Medulla oblongata (tissue), 1 donor: ENCODE data around the gene CCSER1.
"Not testable (repeated sequence)": the region's sequence is repeated elsewhere in the genome, so short reads cannot be mapped to it uniquely, and the experiment has no call there.

Experiments
- DNase-seq: peaks from one replicate; pipeline ENCODE4 v3.0.0-alpha.2; 2015; ENCODE audit errors: extremely low spot score

CCSER1 gene

DNA sequence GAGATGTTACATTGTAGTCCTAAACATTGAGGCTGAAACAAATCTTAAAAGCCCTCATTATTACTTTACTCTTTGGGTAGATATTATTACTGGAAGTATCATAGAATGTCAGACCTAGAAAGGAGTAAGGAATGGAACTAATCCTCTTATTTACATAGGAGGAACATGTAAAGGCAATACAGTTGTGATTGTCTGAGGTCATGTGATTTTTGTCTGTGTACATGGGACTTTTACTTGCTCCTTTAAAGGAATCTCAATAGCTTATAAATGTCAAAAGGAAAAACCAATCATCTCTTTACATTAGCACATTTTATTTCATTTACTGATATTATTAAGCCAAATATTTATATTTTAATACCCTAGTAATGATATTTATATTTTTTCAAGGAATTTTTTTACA is 568.2 kb downstream of the CCSER1 start:
- DNase-seq: no peak

DNA sequence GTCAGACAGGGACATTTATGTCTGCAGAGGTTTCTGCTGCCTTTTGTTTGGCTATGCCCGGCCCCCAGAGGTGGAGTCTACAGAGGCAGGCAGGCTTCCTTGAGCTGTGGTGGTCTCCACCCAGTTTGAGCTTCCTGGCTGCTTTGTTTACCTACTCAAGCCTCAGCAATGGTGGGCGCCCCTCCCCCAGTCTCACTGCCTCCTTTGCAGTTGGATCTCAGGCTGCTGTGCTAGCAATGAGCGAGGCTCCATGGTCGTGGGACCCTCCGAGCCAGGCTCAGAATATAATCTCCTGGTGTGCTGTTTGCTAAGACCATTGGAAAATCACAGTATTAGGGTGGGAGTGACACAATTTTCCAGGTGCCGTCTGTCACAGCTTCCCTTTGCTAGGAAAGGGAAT is 578.3 kb downstream of the CCSER1 start:
- DNase-seq: not testable (repeated sequence)

DNA sequence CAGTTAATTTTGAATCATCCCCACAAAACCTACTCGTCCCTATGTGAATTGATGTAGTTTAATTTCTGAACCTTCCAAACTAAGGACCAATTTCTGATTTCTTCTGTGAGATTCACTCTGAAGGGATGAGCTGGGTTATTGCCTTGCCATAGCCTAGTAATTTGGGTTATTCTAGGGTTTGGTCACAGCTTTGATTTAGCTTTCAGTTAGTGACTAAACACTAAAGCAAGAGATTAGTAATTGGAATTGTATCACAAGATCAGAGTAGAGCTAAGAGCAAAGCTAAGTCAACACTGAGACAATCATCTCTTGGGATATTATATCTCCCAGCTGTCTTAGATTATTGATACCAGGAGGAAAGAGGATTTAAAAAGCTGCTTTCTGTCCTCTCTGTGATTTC is 588.0 kb downstream of the CCSER1 start:
- DNase-seq: no peak

DNA sequence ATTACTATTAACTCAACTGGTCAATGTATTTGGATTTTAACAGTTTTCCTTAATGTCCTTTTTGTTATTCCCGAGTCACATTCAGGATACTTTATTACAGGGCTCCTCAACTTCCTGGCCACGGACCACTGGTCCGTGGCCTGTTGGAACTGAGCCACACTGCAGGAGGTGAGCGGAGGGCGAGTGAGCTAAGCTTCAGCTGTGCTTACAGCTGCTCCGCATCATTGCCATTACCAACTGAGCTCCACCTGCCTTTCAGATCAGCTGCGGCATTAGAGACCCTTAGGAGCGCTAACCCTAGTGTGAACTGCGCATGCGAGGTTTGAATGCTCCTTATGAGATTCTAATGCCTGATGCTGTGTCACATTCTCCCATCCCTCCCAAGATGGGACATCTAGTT is 591.7 kb downstream of the CCSER1 start:
- DNase-seq: no peak

DNA sequence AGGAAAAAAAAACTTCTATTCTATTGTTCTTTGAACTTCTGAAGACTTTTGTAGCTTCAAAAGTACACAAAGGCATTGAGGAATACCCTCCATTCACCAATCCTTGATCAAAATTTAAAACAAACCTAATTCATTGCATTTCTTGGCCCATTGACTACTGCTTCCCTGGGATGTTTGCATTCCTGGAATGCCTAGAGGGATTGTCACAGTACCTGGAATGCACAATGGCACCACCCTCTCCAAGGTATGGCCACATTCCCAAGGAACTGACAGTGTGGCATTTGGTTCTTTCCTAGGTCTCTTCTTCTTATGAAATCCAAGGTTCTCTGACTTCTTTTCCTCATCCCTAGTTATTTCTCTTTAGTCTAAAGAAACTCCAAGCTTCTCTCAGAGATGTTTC is 600.7 kb downstream of the CCSER1 start:
- no peak for DNase-seq

DNA sequence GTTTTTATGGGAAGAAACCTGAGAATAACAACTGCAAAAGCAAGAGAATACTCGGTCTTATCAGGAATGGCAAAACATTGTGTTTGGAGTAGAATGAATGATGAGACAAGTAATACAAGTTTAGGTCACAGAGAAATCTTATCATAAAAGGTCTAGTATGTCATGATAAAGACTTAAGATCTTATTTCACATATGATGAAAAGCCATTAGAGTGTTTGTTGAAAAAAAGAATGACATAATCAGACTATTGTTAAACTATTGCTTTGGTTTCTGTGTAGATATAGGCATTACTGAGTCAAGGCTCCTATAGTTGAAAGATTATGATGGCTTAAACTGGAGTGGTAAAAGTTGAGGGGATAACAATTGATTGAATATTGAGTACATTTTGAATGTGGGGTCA is 603.6 kb downstream of the CCSER1 start:
- no peak for DNase-seq

DNA sequence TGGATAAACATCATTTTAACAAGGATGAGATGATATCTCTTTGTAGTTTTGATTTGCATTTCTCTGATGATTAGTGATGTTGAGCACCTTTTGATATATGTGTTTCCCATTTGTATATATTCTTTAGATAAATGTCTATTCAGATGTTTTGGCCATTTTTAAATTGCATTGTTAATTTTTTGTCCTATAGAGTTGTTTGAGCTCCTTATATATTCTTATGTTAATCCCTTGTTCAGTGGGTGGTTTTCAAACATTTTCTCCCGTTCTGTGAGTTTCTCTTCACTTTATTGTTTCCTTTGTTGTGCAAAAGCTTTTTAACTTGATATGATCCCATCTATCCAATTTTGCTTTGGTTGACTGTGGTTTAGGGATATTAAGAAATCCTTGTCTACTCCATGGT is 606.0 kb downstream of the CCSER1 start:
- no peak for DNase-seq

DNA sequence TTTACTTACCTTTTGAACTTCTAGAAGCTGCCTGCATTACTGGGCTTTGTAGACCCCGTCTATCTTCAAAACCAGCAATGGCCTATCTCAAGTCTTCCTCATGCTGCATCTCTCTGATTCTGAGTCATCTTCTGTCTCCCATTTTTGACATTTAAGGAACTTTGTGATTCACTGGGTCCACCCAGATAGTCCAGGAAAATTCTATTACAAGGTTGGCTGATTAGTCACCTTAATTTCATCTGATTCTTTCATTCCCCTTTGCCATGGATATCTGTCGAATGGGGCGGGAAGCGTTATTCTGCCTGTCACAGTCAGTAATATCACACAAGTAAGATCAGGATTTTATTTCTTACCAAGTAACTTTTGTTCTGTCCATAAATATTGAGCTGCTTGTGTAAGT is 618.0 kb downstream of the CCSER1 start:
- no peak for DNase-seq

DNA sequence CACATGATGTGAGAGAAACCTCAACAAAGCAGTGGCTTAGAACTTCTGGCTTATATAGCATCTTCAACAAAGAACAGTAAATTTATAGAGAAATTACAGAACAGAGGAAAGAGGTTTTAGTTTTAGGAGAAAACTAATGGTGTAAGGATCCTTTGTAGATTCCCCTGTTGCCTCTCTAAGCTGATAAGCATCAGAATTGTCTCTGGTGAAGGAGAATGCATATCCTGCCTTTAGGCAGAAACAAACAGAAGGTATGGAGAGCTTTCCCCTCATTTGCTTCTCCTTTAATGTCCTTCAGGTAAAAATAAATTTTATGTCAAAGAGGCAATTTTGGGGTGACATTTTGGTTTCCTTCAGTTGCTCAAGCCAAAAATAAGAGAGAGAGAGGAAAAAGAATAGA is 625.9 kb downstream of the CCSER1 start:
- DNase-seq: no peak

DNA sequence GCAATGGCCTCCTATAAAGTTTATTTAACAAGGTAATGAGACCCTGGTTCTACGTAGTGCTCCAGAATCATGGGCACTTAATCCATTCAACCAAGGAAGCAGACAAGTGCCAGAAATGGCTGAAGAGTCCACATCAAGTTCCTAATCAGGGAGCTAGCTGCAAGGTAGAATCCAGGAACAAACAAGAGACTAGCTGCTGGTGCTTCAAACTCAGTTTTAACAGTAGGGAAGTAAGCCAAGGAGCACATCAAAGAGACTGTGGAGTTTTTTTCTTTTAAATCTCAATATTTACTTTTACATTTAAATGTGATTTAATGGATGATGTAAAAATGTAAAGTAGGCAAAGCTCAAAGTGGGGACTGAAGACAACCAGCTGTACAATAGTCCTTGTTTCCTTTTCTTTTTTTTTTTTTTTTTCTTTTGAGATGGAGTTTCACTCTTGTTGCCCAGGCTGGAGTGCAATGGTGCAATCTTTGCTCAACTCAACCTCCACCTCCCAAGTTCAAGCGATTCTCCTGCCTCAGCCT is 630.4 kb downstream of the CCSER1 start:
- no peak for DNase-seq

DNA sequence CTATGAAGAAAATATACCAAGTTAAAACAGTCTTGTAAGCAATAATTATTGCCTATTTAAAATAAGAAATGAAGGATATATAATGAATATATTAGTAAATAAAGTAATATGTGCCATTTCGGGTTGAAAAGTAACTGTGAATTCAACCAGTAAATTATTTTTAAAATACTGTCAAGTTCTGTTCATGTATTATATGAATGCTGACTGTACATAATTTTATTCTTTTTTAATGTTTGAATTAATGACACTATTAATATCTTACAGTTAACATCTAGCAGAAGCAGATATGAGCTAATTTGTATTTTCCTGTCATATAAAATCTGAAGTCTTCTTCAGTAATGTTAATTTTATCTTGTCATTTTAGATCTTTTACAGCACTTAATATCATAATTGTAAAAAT is 632.9 kb downstream of the CCSER1 start:
- no peak for DNase-seq

DNA sequence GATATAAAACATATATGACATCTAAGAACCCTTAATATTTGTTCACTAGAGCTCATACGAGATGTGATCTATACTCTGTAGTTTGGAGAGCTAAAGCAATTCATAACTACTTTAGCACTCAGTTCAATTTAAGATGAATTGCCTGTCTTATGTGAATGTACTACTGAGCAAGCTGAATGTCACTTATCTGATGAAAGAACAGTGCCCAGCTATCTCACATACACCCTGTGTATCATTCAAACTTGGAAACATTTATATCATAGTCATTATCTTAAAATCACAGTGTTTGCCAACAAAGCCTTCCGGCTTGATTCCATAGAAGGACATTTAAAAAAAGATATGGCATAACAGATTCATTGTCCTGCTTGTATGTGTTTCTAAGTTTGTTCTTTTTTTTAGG is 639.6 kb downstream of the CCSER1 start:
- DNase-seq: no peak

DNA sequence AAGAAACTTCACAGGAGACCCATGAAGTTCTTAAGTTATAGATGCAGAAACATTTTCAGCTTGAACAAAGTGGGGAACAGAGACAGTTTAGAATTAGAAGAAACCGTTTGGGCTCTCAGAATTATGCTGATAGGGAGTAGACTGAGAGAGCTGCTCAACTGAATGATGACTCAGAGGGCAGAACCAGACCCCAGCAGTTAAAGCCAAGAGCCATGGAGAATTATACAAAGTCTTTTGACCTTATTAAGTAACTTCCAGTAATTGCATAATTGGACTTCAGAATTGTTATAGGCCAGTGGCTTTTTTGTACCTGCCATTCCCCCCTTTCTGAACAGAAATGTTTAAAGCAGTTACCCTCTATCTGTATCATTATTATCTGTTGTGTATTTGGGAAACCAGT is 642.1 kb downstream of the CCSER1 start:
- DNase-seq: no peak

DNA sequence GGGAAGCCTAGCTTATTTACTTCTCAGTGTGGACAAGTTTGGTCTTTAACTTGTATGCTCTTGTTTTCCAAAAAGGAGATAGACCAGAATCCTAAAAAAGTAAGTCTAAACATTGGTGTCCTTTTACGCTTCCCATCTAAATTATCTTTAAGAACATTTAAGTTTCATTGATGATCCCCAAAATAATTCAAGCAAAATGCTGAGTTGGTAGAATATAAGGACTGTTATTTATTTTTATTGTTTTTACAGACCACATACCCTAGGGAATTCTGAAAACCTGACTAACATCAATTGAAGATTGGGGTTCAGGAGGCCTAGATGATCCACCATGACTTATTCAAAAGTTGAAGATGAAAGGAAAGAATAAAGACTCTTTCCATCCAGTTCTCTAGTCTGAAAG is 653.0 kb downstream of the CCSER1 start:
- no peak for DNase-seq

DNA sequence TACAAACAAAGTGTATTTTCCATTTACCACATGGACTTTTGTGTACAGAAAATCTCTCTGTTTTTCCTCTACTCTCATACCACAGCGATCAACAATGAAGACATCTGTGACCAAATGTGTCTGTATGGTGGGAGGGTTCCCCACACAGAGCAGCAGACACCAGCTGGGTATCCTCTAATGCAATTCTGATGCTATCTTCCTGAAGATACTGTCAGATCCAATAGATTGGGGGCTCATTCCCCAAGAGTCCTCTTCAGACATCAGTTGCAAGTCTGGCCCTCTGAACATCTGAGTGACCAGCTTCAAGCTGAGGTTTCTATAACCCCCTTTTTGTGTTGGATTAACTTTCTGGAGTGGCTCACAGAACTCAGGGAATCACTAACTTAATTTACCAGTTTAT is 659.4 kb downstream of the CCSER1 start:
- no peak for DNase-seq

DNA sequence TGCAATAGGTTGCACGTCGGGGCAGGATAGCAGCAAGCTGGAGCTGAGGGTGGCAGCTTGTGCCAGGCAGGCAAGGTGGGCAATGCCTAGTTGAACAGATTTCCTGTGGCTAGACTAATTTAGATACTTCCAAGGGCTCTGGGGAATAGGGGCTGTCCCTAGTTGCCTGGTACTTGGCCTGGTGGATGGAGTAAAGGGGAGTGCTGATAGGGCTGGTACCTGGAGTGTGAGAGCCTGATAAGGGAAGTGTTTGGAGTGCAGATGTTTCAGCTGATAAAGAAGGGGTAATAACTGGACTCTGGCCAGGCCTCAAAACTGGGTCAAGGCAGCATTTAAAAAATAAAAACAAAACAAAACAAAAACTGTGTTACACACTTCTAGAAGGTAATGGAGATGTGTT is 665.5 kb downstream of the CCSER1 start:
- no peak for DNase-seq

DNA sequence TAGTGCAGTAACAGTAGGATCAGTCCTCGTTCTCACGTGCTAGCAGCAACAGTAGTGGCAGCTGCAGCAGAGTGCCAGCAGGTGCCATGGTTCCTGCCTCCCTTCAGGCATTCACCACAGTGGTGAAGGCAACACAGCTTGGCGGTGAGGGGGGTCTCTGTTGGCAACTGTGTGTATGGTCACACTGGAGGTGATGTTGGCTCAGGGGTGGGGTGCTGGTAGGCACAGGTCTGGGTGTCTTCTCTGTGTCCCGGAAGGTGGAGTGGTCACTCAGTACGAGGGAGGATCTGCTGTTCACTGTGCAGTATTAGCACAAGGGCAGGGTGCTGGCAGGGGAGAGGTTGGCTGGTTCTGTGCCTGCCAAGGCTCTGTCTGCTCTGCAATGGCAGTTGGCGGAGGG is 671.8 kb downstream of the CCSER1 start:
- no peak for DNase-seq

DNA sequence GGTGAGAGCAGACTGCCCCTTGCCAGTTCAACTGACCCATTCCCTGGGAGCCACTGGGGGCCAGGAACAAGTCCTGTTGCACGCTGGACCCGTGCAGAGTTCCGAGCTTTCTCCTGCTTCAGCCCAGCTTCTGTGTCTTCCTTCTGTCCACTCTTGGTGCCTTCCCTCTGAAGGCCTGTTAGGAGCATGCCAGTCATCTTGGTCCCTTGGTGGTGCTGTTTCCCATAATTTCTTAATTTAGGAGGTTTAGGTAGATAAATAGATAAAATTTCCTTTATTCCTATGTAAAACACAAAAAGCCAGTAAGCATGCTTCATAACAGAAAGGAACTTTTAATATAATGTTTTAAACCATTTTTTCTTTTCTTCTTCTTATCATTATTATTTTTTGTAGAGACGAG is 672.7 kb downstream of the CCSER1 start:
- DNase-seq: no peak

DNA sequence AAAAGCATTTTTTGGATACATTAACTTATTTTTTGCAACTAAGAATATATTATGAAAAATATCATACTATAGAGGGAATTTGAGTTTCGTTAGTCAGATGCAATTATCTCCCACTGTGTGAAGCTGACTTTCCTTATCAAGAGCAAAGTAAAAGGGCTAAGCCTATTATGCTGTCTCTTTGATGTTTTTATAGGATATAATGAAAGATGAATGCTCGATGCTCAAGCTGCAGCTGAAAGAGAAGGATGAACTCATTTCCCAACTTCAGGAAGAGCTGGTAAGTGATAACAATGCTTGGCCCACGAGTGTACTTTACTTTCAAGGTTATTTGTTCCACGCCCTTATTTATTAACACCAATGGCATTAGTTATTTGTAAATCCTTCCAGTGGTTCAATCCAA is 688.4 kb downstream of the CCSER1 start:
- DNase-seq: no peak

DNA sequence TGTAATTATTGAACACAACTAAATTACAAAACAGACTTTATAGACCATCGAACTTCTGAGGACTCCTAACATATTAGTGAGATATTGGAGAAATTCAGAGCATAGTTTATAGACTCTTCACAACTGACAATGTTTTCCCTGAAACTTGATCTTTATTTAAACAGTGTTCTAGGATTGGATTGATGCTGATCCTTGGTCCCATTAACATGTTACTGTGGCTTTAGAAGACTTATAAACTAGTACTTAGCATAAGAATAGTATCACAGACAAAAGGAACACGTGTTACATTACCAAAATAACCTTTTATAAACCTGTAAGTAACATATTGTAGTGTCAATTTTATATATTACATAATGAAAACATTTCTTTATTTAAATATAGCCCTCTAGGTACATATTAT is 689.6 kb downstream of the CCSER1 start:
- no peak for DNase-seq

DNA sequence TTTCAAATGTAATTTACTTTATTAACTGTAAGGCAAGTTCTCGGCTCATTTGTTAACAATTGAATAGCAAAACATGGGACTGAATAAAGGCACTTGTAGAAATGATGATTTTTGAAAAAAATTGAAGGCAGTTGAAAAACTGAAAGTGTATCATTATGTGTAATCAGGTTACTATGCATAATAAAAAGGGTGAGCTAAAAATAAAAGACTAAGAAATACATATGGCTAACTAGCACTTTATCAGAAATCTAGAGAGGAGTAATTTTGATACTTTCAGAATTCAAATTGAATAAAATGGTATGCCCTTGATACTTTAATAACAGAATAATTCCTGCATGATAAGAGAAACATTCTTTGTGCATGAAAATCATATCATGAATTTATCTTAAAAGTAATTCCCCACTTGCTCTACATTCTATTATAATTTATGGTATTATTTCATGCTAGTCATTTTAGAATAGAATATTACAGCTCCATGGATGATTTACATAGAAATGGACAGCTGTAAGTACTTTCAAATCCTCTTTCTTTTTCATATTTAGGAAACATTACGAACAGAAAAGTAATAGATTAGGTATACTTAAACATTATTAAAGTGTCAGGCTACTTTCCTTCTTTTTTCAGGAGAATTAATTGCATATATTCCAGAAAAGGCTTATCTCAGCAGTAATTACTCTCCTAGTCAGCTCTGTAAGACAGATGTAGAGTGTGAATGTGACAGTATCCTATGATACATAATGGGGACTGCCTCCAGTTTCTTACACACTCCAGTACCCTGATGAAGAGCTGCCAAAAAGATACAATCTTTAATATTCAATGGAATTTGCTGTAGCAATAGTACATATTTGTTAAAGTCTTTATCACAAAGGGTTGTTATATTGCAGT is 697.3 kb downstream of the CCSER1 start:
- no peak for DNase-seq

DNA sequence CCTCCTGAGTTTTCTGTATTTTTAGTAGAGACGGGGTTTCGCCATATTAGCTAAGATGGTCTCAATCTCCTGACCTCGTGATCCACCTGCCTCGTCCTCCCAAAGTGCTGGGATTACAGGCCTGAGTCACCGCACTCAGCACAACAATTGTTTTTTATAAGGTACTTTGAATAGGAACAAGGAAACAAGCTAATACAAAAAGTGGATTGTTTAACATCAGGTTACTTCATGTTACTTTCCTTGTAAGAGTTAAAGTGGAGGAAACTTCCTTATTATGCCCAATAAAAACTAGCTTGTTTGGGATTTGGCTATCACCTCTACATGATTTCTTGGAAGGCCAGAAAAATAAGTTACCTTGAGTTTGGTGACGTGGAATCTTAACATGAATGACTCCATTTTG is 698.7 kb downstream of the CCSER1 start:
- no peak for DNase-seq

DNA sequence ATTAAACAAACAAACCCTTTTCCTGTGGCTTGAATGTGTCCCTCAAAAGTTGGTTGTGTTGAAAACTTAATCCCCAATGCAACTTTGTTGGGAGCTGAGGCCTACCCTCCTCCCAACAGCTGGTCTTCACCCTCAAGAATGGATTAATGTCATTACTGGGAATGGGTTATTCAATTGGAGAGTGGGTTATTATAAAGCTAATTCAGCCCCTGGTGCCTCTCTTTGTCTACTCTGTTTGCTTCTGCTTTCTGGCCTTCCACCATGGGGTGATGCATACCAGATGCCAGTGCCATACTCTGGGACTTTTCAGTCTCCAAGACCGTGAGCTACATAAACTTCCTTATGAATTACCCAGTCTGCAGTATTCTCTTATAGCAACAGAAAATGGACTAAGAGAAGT is 706.5 kb downstream of the CCSER1 start:
- DNase-seq: no peak

DNA sequence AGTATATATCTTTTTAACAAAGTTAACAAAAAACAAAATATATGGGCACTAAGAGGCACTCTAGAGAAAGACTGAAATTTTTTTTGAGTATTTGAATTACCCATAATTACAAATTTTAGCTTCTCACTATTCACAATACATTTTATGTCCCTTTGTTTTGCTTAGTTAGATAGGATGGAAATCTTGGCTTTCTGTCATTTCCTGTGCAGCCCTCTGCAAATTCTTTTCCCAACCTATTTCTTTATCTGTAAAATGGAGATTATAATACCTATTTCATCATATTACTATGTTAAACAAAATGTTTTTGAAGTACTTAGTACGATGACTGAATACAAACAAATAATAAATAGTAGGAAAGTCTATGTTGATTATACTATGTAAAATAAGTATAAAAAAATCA is 710.0 kb downstream of the CCSER1 start:
- DNase-seq: no peak
